ENCODE data around the gene PEAR1. TPM values are rescaled to one million over a fixed set of nuclear protein-coding genes. Genes with fewer than 3 reads are reported as not detected.

Gene PEAR1
- total RNA-seq, 1 experiment from 2014 or later: 0.39 TPM

DNA sequence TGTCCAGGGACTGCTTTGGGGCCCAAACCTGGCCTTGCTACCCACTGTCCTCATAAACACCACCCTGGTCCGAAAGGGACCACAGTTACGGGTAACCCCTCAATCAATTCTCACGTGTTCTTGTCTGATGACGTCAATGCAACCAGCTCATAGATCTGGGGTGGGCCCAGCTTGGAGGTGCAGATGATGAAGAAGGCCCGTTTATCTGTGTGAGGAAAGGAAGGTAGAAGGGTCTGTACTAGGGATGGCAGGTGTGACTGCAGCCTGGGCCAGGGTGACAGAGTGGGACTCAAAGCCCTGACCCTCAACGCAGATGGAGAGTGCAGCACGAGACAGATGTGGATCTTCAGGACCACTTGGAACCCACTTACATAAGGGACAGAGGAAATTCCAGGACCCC, 49.1 kb downstream of the PEAR1 start:
- DNase-seq: no peak
- Histone ChIP-seq H2BK120ac (ENCODE audit: low read depth, low read length, poor library complexity, severe bottlenecking) (no peak overlapping the region), H3K27ac (ENCODE audit: insufficient read length, low read depth, low read length) (no peak overlapping the region), H3K9me3 (ENCODE audit: control insufficient read depth, low read depth, low read length) (no peaks in the 10 kb centered on the region), H3K4ac (ENCODE audit: low read depth, low read length) (no peak overlapping the region), H4K5ac (ENCODE audit: insufficient read length, low read depth, low read length) (no peak overlapping the region), H4K8ac (replicated peaks; ENCODE audit: insufficient read length, low read depth, low read length) (no peak overlapping the region), H3K23me2 (ENCODE audit: insufficient read length, low read depth, low read length, poor library complexity, severe bottlenecking) (no peaks in the 10 kb centered on the region), H3K14ac (ENCODE audit: insufficient read depth, low read length) (no peak overlapping the region), H3K23ac (ENCODE audit: insufficient read length, low read depth, low read length) (no peak overlapping the region), H2BK12ac (ENCODE audit: insufficient read length, low read depth, low read length) (no peak overlapping the region), H3K18ac (ENCODE audit: insufficient read length, low read depth, low read length) (no peak overlapping the region), H3K56ac (ENCODE audit: insufficient read length, low read depth, low read length) (no peak overlapping the region), H4K91ac (ENCODE audit: insufficient read length, low read depth, low read length) (no peak overlapping the region), H4K20me1 (ENCODE audit: control insufficient read depth, insufficient read depth, insufficient read length) (no peaks in the 10 kb centered on the region), H3K4me2 (ENCODE audit: insufficient read depth, insufficient read length, low read length) (no peak overlapping the region), H2AK5ac (ENCODE audit: insufficient read length, low read length) (no peak overlapping the region), H3T11ph (ENCODE audit: low read length) (no peak overlapping the region), H3K27me3 (ENCODE audit: insufficient read depth, low read length) (no peaks in the 10 kb centered on the region), H3K79me2 (ENCODE audit: insufficient read depth, low read length) (no peaks in the 10 kb centered on the region), H3K79me1 (ENCODE audit: insufficient read depth, low read depth, low read length, poor library complexity, severe bottlenecking) (no peaks in the 10 kb centered on the region), H2BK20ac (ENCODE audit: low read depth, low read length, poor library complexity, severe bottlenecking) (no peak overlapping the region), H2BK15ac (ENCODE audit: low read depth, low read length) (no peak overlapping the region), H3K4me1 (ENCODE audit: insufficient read depth, low read length) (no peaks in the 10 kb centered on the region), H2BK5ac (ENCODE audit: insufficient read length, low read length) (no peak overlapping the region), H3K9ac (ENCODE audit: extremely low read depth, insufficient read length, low read length) (no peak overlapping the region), H2AFZ (ENCODE audit: low read length) (no peak overlapping the region)
- Mint-ChIP-seq H3K27ac (peak overlapping the region in 1 of 3 experiments; percentile 53; a peak in 1 of 7 replicates), H3K4me1 (no peaks in the 10 kb centered on the region), H3K36me3 (ENCODE audit: insufficient read depth in 1 of 3, low read depth in 3 of 3) (peaks cover 52 to 96% (median 94%) of the 10 kb centered on the region in 3 experiments), H3K9me3 (no peaks in the 10 kb centered on the region), H3K27me3 (ENCODE audit: low read depth) (no peaks in the 10 kb centered on the region; the same call in none of the 2 replicates), H3K4me3 (no peak overlapping the region)
- no CpG with 5 or more reads among the region's 7 CpGs for WGBS (ENCODE audit: extremely low coverage, insufficient read length, low lambda C conversion rate)
- TF ChIP-seq CTCF (conservative IDR thresholded peaks at IDR 0.05): no peak
